Ramos (cell line): ENCODE results near the gene NDUFA11.

Experiments
- in situ Hi-C: fragments of 300-500 bp; cut with MboI; formaldehyde crosslinking; loops from one replicate; pipeline ENCODE4 v1.14.3; 2022; ENCODE audit warnings: low sequenced_read_pairs; ENCODE audit not compliant: unreplicated experiment

The NDUFA11 gene

GRCh38 chr19:5913739-5914357, 10.3 kb upstream of the NDUFA11 start, which contains the start of gene CAPS:
CAPS (plus strand) TSS chr19:5914254; CDS start chr19:5914407, 153 bp downstream.
- in situ Hi-C loops, result no loop called here

GRCh38 chr19:5911366-5911765, 7.8 kb upstream of the NDUFA11 start:
- in situ Hi-C loops, result no loop called here

- in situ Hi-C loops, result no loop called here
Observed at GRCh38 chr19:5910638-5910907, 7.0 kb upstream of the NDUFA11 start.

GRCh38 chr19:5908773-5909442, 5.3 kb upstream of the NDUFA11 start:
- in situ Hi-C loops, result no loop called here

GRCh38 chr19:5907241-5907640, 3.7 kb upstream of the NDUFA11 start:
- in situ Hi-C loops, result no loop called here

- in situ Hi-C loops, result no loop called here
Observed at GRCh38 chr19:5905114-5905778, 1.7 kb upstream of the NDUFA11 start.

GRCh38 chr19:5904352-5905113, 943 bp upstream of the NDUFA11 start, which contains the start of gene VMAC:
VMAC (plus strand) TSS chr19:5904872; CDS start chr19:5904891, 19 bp downstream.
- in situ Hi-C loops, result no loop called here

- in situ Hi-C loops, result no loop called here
Observed at GRCh38 chr19:5903056-5903623, 450 bp downstream of the NDUFA11 start.

- in situ Hi-C loops, result no loop called here
Observed at GRCh38 chr19:5900976-5901375, 2.6 kb downstream of the NDUFA11 start.

- in situ Hi-C loops, result no loop called here
Observed at GRCh38 chr19:5899728-5900526, 3.7 kb downstream of the NDUFA11 start.

- in situ Hi-C loops, result no loop called here
Observed at GRCh38 chr19:5897189-5897969, 6.2 kb downstream of the NDUFA11 start.

GRCh38 chr19:5896365-5897076, 7.1 kb downstream of the NDUFA11 start:
- in situ Hi-C loops, result no loop called here

GRCh38 chr19:5895890-5896289, 7.7 kb downstream of the NDUFA11 start:
- in situ Hi-C loops, result no loop called here

- in situ Hi-C loops, result no loop called here
Observed at GRCh38 chr19:5895409-5895808, 8.2 kb downstream of the NDUFA11 start.

- in situ Hi-C loops, result loop anchor here (5.0 kb wide), 1 partner anchor 93 kb away; no protein-coding TSS in a partner anchor
Observed at GRCh38 chr19:5894704-5895349, 8.8 kb downstream of the NDUFA11 start.

- in situ Hi-C loops, result loop anchor here (5.0 kb wide), 1 partner anchor 92 kb away; no protein-coding TSS in a partner anchor
Observed at GRCh38 chr19:5893907-5894703, 9.5 kb downstream of the NDUFA11 start.
